DMS 273 treated with DMSO at 0.1 percent for 48 hours (cell line): ENCODE results near the gene ZNF568.

Experiments used
- DNase-seq: peaks from one replicate; lab custom pipeline; 2025; lab: John Stamatoyannopoulos, UW

ZNF568 gene

DNA sequence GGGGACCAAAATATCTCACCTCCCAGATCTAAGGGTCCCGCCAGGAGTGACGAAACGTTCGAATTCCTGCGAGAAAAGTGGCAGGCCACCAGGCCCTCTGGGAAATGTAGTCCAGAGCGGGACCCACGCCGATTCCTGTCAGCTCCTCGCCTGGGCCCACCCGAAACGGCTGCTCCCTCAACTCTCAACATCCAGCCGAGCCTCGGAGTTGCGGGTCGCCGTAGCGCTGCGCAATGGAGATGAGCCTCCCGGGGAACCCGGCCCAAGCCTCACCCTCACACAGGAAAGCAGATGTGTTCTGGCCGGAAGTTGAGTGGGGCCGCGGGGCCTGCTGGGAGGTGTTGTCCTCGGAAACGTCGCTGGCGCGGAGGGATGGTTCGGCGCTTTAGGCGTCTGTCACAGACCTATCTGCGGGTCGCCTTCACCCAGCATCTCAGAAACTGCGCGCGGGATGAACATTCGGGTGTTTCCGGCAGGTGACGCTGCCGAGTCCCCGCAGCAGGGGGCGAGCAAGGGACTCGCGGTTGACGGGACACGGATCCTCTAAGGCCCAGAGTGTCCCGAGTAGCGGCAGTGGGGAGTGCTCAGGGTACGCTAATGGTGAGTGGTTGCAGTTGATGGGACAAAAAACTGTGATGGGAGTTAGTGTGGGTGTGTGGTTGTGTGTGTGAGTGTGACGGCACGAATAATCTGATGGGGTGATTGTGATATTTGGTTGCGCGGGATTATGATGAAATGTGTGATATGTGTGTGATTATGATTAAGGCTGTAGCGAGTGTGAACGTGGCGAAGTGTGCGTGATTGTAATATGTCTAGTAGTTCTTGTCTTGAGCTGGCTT, at the start of gene ZNF568, which contains the start of gene ZNF829:
TSS of gene ZNF568 (plus strand) at position 341 of the 839 bp plus-strand sequence. CDS start 6,439 bp downstream, outside the sequence.
TSS of gene ZNF829 (minus strand) at position 300 of the 839 bp plus-strand sequence. CDS start 1,124 bp downstream, outside the sequence.
- peak; percentile 78 for DNase-seq

GRCh38 chr19:36876993-36877938, 38.9 kb upstream of the ZNF568 start:
- DNase-seq = no peak

DNA sequence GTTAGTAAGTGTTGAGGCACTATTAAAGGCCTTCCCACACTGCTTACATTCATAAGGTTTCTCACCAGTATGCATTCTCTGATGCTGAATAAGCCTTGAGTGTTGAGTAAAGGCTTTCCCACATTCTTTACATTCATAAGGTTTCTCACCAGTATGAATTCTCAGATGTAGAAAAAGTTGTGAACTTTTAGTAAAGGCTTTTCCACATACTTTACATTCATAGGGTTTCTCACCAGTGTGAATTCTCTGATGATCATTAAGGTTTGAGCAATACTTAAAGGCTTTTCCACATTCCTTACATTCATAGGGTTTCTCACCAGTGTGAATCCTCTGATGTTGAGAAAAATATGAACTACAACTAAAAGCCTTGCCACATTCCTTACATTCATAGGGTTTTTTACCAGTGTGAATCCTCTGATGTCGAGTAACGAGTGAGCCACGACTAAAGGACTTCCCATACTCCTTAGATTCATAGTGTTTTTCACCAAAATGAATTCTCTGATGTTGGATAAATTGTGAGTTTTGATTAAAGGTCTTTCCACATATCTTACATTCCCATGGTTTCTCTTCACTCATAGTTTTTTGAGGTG, 24.3 kb upstream of the ZNF568 start:
- DNase-seq = no peak

DNA sequence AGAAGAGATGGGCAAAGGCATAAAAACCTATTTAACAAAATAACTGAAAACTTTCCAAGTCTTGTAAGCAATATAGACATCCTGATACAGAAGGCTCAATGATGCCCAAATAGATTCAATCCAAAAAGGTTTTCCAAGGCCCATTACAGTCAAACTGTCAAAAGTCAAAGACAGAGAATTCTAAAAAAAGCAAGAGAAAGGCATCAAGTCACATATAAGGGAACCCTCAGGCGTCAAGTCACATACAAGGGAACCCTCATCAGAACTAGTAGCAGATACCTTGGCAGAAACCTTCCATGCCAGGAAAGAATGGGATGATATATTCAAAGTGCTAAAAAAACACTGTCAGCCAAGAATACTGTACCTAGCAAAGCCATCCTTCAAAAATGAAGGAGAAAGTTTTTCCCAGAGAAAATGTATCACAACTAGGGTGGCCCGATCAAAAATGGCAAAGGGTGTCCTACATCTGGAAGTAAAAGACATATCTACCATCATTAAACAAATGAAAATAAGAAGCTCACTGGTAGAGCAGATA, 21.2 kb upstream of the ZNF568 start:
- DNase-seq = no peak

DNA sequence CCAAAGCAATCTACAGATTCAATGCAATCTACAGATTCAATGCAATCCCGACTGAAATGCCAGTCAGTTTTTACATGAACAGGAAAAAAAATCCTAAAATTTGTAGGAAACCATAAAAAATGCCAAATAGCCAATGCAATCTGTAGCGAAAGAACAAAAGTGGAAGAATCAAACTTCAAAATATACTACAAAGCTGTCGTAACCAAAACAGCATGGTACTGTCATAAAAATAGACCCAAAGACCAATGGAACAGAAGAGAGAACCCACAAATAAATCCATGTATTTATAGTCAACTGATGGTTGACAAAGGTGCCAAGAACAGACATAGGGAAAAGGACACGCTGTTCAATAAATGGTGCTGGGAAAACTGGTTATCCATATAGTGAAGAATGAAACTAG, 17.7 kb upstream of the ZNF568 start:
- DNase-seq = no peak

GRCh38 chr19:36916991-36917390, 859 bp downstream of the ZNF568 start:
- DNase-seq = no peak

DNA sequence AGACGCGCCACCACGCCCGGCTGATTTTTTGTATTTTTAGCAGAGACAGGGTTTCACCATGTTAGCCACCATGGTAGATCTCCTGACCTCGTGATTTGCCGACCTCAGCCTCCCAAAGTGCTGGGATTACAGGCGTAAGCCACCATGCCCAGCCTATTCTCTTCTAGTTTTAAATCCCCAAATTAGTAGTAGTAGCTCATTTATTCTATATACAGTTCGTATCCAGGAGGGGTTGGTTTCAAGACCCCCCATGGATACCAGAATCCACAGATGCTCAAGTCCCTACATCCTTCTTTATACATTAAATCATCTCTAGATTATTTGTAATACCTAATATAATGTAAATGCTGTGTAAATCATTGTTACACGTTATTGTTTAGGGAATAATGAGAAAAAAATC, 2.0 kb downstream of the ZNF568 start:
- no peak for DNase-seq

- DNase-seq = no peak
Measured at GRCh38 chr19:36931684-36932083, 15.6 kb downstream of the ZNF568 start.

DNA sequence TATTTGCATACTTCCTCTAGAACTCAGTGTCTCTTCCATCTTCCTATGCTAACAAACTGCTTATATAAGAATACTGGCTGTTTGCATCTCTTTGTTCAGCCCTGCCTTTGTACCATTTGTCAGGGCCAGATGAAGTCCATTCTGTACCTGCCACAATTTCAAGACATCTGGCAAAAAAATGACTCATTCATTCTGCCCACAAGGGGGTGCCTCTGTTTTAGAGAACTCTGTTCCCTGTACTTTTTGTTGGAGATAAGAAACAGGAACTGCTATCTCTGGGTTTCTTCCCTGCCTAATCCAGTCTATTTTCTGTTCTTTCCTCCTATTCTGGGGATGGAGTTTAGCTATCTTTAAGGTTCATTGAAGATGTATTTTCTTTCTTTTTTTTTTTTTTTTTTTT, 23.0 kb downstream of the ZNF568 start:
- no peak for DNase-seq

DNA sequence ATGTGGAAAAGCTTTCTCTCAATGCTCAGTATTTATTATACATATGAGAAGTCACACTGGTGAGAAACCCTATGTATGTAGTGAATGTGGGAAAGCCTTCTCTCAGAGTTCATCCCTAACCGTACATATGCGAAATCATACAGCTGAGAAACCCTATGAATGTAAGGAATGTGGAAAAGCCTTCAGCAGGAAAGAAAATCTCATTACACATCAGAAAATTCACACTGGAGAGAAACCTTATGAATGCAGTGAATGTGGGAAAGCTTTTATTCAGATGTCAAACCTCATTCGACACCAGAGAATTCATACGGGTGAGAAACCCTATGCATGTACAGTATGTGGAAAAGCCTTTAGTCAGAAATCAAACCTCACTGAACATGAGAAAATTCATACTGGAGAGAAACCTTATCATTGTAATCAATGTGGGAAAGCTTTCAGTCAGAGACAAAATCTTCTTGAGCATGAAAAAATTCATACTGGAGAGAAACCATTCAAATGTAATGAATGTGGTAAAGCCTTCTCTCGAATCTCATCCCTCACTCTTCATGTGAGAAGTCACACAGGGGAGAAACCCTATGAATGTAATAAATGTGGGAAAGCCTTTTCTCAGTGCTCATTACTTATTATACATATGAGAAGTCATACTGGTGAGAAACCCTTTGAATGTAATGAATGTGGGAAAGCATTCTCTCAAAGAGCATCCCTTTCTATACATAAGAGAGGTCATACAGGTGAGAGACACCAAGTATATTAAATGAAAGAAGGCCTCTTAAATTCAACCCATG, 34.4 kb downstream of the ZNF568 start:
- DNase-seq = no peak

DNA sequence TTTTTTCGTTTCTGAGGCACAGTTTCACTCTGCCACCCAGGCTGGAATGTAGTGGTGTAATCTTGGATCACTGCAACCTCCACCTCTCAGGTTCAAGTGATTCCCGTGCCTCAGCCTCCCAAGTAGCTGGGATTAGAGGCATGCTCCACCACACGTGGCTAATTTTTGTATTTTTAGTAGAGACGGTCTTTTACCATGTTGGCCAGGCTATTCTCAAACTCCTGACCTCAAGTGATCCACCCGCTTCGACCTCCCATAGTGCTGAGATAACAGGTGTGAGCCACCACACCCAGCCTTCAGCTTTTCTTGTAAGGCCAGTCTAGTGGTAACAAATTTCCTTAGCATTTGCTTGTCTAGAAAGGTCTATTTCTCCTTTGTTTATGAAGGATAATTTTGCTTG, 46.2 kb downstream of the ZNF568 start:
- no peak for DNase-seq

GRCh38 chr19:36963280-36963679, 47.1 kb downstream of the ZNF568 start:
- DNase-seq = peak; percentile 90

DNA sequence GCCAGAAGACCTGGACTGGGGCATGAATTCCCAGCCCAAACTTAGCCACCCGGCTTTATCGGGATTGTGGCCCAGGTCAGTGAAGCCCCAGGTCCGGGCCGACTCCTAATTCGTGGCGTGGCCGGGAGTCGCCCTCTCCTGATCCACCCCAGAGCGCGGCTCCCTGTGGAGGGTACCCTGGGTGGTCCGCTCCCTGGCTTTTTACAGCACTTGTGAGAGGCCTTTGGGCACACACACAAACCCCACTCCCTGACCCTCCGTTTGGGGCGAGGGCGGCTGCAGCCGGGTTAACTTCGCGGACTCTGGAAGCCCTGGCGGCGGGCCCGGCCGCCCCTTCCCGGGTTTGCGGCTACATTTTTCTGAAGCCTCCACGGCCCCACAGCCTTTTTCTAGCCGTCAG, 56.4 kb downstream of the ZNF568 start:
- DNase-seq = no peak

DNA sequence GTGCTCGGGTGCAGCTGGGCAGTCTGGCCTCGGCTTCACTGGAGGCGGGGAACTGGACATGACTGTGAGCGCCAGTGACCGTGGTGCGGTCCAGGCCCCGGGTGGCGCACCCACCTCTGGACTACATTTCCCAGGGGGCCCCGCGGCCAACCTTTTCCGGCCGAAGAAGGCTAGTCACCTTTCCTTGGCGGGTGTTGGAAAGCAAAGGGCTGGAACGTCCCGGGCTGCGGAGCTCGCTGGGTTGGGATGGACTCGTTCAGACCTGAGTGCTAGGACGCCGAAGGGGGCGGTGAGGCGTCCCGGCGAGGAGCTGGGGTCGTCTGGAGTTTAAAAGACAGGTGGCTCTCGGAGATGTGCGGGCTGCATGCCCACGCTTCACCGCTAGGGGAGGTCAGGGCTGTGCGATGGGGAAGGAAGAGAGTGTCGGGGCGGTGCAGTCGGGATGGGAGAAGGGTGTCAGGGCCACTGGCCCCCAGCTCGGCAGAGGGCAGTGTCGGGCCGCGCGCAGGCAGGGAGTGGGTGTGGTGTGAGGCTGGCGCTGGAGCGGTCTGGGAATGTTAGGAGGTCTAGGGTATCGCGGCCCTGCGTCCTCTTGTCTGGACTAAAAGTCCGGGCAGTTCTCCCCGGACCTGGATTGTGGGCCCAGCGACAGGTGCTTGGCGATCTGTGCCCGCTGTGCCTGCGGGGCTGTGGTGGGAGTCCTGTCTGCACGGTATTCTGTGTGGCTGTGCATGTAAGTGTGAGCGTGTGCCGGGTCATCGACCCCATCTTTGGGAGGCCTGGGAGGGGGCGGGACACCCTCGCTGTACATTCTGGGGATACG, 57.1 kb downstream of the ZNF568 start:
- peak; percentile 86 for DNase-seq

DNA sequence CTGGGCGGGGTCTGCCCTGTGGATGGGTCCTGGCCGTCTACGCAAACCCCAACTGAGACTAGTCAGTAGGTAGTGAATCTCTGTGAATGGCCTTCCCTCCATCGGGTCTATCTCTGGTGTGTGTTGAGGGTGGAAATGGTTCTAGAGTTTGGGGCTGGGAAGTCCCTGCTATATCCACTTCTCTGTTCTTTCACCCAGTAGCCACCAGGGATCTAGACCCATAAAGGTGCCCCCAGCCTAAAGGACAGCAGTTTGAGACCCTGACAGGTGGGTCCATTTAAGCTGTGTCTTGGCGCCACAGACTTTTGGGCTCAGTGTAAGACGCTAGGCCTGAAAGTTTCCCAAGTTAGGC, 57.7 kb downstream of the ZNF568 start:
- no peak for DNase-seq

- DNase-seq = no peak
Measured at GRCh38 chr19:36986131-36986530, 70.0 kb downstream of the ZNF568 start.

DNA sequence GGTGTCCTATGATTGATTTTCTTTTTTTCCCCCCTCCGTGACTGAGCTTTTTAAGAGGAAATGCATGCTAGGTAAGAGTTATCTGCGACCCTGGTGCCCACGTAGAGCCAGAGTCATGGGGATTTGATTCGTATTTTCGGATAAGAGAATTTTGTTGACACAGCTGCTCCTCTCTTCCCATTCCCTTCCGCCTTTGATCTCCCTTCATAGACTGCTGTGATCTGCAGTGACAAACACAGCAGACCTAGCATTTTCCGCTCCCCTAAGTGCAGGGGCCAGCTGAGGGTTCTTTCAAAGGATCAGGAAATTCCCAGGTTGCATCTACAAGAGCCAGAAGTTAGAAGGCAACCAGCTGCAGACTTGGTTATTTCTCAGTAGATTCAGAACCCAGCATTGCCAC, 70.5 kb downstream of the ZNF568 start:
- no peak for DNase-seq

DNA sequence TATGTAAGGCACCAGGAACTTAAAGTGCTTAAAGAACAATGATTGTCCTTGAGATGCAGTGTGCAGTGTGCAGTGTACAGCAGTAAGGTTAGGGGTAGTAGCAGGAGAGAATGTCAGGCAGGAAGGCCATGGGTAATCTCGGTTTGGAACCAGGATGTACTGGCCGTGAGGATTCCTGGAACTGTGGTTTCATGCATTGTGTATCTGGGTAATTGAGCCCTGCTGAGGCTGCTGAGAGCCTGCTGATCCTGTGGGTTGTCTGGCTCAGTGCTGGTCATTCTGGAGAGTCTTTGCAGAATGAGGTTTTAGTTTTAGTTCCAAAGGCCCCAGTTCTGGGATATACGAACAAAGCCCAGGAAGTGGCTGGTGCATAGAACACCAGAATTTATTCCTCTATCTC, 71.0 kb downstream of the ZNF568 start:
- no peak for DNase-seq

GRCh38 chr19:36997152-36997842, 81.2 kb downstream of the ZNF568 start:
- no peak for DNase-seq

DNA sequence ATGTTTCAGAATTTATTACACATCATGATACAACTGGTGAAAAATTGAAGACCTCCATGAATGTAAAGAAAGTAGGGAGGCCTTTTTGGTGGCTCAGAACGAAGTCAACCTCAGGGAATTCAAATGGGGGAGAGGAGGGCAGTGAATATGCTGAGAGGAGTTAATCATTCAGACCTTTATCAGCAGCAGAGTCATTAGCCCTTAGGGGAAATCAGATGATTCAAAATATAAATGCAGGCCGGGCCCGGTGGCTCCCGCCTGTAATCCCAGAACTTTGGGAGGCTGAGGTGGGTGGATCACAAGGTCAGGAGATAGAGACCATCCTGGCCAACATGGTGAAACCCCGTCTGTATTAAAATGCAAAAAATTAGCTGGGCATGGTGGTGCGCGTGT, 81.7 kb downstream of the ZNF568 start:
- DNase-seq = no peak
